Osteoblast (primary cell): ENCODE data around the gene LITAFD. TPM values are rescaled to one million over a fixed set of nuclear protein-coding genes. Genes with fewer than 3 reads are reported as not detected.

ENCODE experiments used
- DNase-seq: peaks from one replicate; pipeline ENCODE4 v3.0.0; 2011; ENCODE audit warnings: low spot score, mixed read lengths; ENCODE audit not compliant: insufficient read length; ENCODE audit errors: missing footprints
- H2AFZ ChIP-seq: 2 replicates; pipeline ENCODE4 v1.6.0; 2011; ENCODE audit warnings: mild to moderate bottlenecking, low read length
- H3K27ac ChIP-seq: 2 replicates; pipeline ENCODE4 v1.5.1; 2011; ENCODE audit warnings: mild to moderate bottlenecking, low read depth, low read length, moderate library complexity
- H3K27me3 ChIP-seq: 2 replicates; pipeline ENCODE4 v1.6.0; 2012; ENCODE audit warnings: mild to moderate bottlenecking, control low read depth, inconsistent platforms, low read length, moderate library complexity; ENCODE audit not compliant: insufficient read depth
- H3K36me3 ChIP-seq: 2 replicates; pipeline ENCODE4 v1.5.1; 2011; ENCODE audit warnings: mild to moderate bottlenecking, low read length, control low read depth, moderate library complexity; ENCODE audit not compliant: insufficient read depth
- H3K4me1 ChIP-seq: 2 replicates; pipeline ENCODE4 v1.5.1; 2011; ENCODE audit warnings: mild to moderate bottlenecking, low read length, control low read depth, moderate library complexity; ENCODE audit not compliant: insufficient read depth
- H3K4me2 ChIP-seq: 2 replicates; pipeline ENCODE4 v1.6.0; 2011; ENCODE audit warnings: mild to moderate bottlenecking, low read length; ENCODE audit not compliant: insufficient read depth
- H3K4me3 ChIP-seq: fragments of 200-600 bp; sonication (generic); 3 replicates; pipeline ENCODE4 v1.5.1; 2012; ENCODE audit warnings: mild to moderate bottlenecking, low read length, inconsistent platforms; ENCODE audit not compliant: insufficient read depth
- H3K79me2 ChIP-seq: 2 replicates; pipeline ENCODE4 v1.6.0; 2012; ENCODE audit warnings: mild to moderate bottlenecking, low read length, control low read depth, inconsistent platforms; ENCODE audit not compliant: insufficient read depth
- H3K9me3 ChIP-seq: 2 replicates; pipeline ENCODE4 v1.5.1; 2011; ENCODE audit warnings: low read depth, low read length, control low read depth
- H4K20me1 ChIP-seq: 2 replicates; pipeline ENCODE4 v1.6.0; 2012; ENCODE audit warnings: mild to moderate bottlenecking, low read length, control low read depth; ENCODE audit not compliant: insufficient read depth
- CTCF ChIP-seq: IDR thresholded peaks from 2 replicates; pipeline ENCODE4 v1.5.1; 2011; ENCODE audit warnings: mild to moderate bottlenecking, low read depth, low read length, moderate library complexity; ENCODE audit errors: extremely low read depth
- total RNA-seq: library from RNA; depleted of rRNA; stranded (reverse); fragments of >200 nt; gene quantifications from 2 replicates; pipeline ENCODE4 v1.2.3, GENCODE V29; 2012

LITAFD gene
- total RNA-seq, 1 donor = not detected

GRCh38 chr16:8894736-8895334, 12.7 kb downstream of the LITAFD start:
- Histone ChIP-seq H3K79me2 (no peaks in the 10 kb centered on the region), H3K4me2 (no peak overlapping the region), H3K27ac (no peak overlapping the region), H3K4me1 (no peaks in the 10 kb centered on the region), H4K20me1 (peaks cover 13% of the 10 kb centered on the region), H3K9me3 (no peaks in the 10 kb centered on the region), H3K4me3 (no peak overlapping the region), H2AFZ (no peak overlapping the region), H3K36me3 (peaks cover 77% of the 10 kb centered on the region), H3K27me3 (no peaks in the 10 kb centered on the region)
- DNase-seq = no peak
- TF ChIP-seq CTCF = no peak

- TF ChIP-seq CTCF = no peak
- Histone ChIP-seq H4K20me1 (peaks cover 3% of the 10 kb centered on the region), H3K27me3 (no peaks in the 10 kb centered on the region), H3K36me3 (peaks cover 93% of the 10 kb centered on the region), H3K4me3 (no peak overlapping the region), H3K4me2 (no peak overlapping the region), H3K79me2 (no peaks in the 10 kb centered on the region), H3K27ac (no peak overlapping the region), H2AFZ (no peak overlapping the region), H3K9me3 (no peaks in the 10 kb centered on the region), H3K4me1 (no peaks in the 10 kb centered on the region)
- DNase-seq = no peak
These were observed 16.6 kb downstream of the LITAFD start for GRCh38 chr16:8898660-8899318.

- Histone ChIP-seq H3K4me1 (no peaks in the 10 kb centered on the region), H3K4me2 (no peak overlapping the region), H3K79me2 (no peaks in the 10 kb centered on the region), H3K27me3 (no peaks in the 10 kb centered on the region), H3K4me3 (no peak overlapping the region), H3K36me3 (peaks cover 90% of the 10 kb centered on the region), H3K9me3 (no peaks in the 10 kb centered on the region), H4K20me1 (peaks cover 3% of the 10 kb centered on the region), H3K27ac (no peak overlapping the region), H2AFZ (no peak overlapping the region)
- no peak for DNase-seq
- TF ChIP-seq CTCF = no peak
These were observed 17.7 kb downstream of the LITAFD start for GRCh38 chr16:8899709-8900317.

GRCh38 chr16:8900343-8900742, 18.2 kb downstream of the LITAFD start:
- Histone ChIP-seq H3K79me2 (no peaks in the 10 kb centered on the region), H3K36me3 (peaks cover 90% of the 10 kb centered on the region), H3K27ac (no peak overlapping the region), H3K4me1 (no peaks in the 10 kb centered on the region), H3K4me3 (no peak overlapping the region), H4K20me1 (peaks cover 9% of the 10 kb centered on the region), H2AFZ (no peak overlapping the region), H3K27me3 (no peaks in the 10 kb centered on the region), H3K4me2 (no peak overlapping the region), H3K9me3 (no peaks in the 10 kb centered on the region)
- DNase-seq = no peak
- TF ChIP-seq CTCF = no peak
